CD14-positive monocyte (primary cell): ENCODE data around the gene TENT5C. TPM values are rescaled to one million over a fixed set of nuclear protein-coding genes. Genes with fewer than 3 reads are reported as not detected.
A peak's percentile ranks its signal among the peaks of the same experiment; 100 is the strongest.

Source experiments
- DNase-seq, 3 donors: peaks; one replicate each; pipeline ENCODE4 v3.0.0-alpha.2; 2011 to 2022
- H2AFZ ChIP-seq: 2 replicates; pipeline ENCODE4 v1.6.0; 2012; ENCODE audit warnings: mild to moderate bottlenecking, low read depth, low read length, inconsistent platforms; ENCODE audit not compliant: insufficient read depth, poor library complexity, severe bottlenecking
- H3K27ac ChIP-seq, 2 donors: 1 replicate in 1 of 2; 2 replicates in 1 of 2; pipeline ENCODE4 v1.5.1; 2012 to 2013; ENCODE audit warnings: low read length in 2 of 2, control low read depth in 1 of 2, inconsistent platforms in 1 of 2, low read depth in 1 of 2, mild to moderate bottlenecking in 1 of 2
- H3K27me3 ChIP-seq, 2 donors: one replicate each; pipeline versions ENCODE4 v1.6.0 to v1.6.1; 2011 to 2013; ENCODE audit warnings: low read length in 2 of 2; ENCODE audit not compliant: control insufficient read depth in 2 of 2, insufficient read depth in 2 of 2
- H3K36me3 ChIP-seq, 2 donors: replicated peaks in 1 of 2; 1 replicate in 1 of 2; 2 replicates in 1 of 2; pipeline versions ENCODE4 v1.5.1 to v1.6.1; 2012 to 2013; ENCODE audit warnings: low read length in 2 of 2, control low read depth in 1 of 2, inconsistent platforms in 1 of 2, mild to moderate bottlenecking in 1 of 2; ENCODE audit not compliant: insufficient read depth in 2 of 2, control insufficient read depth in 1 of 2
- H3K4me1 ChIP-seq, 2 donors: 1 replicate in 1 of 2; 2 replicates in 1 of 2; pipeline versions ENCODE4 v1.5.1 to v1.6.1; 2012 to 2013; ENCODE audit warnings: low read length in 2 of 2, control low read depth in 1 of 2, inconsistent platforms in 1 of 2, mild to moderate bottlenecking in 1 of 2, moderate library complexity in 1 of 2; ENCODE audit not compliant: insufficient read depth in 2 of 2, control insufficient read depth in 1 of 2
- H3K4me2 ChIP-seq: replicated peaks from 2 replicates; pipeline ENCODE3; 2012; ENCODE audit warnings: low read length, moderate library complexity, mild to moderate bottlenecking; ENCODE audit not compliant: poor library complexity, severe bottlenecking; ENCODE audit errors: extremely low read depth
- H3K4me3 ChIP-seq, 3 experiments: fragments of 200-600 bp in 1 of 3; sonication (generic) in 1 of 3; replicated peaks in 1 of 3; 1 replicate in 2 of 3; 2 replicates in 1 of 3; pipeline ENCODE4 v1.5.1; 2011 to 2013; ENCODE audit warnings: low read length in 3 of 3, mild to moderate bottlenecking in 3 of 3, control low read depth in 2 of 3, low read depth in 2 of 3, inconsistent platforms in 1 of 3, moderate library complexity in 1 of 3
- H3K79me2 ChIP-seq: 2 replicates; pipeline ENCODE4 v1.6.0; 2012; ENCODE audit warnings: mild to moderate bottlenecking, control low read depth, inconsistent platforms, low read length, moderate library complexity; ENCODE audit not compliant: insufficient read depth
- H3K9ac ChIP-seq: 2 replicates; pipeline ENCODE4 v1.6.0; 2017; ENCODE audit warnings: low read length, mild to moderate bottlenecking; ENCODE audit not compliant: insufficient read depth, poor library complexity, severe bottlenecking
- H3K9me3 ChIP-seq, 2 donors: replicated peaks in 1 of 2; 1 replicate in 1 of 2; 2 replicates in 1 of 2; pipeline versions ENCODE4 v1.5.1 to v1.6.1; 2012 to 2013; ENCODE audit warnings: low read length in 2 of 2, control low read depth in 1 of 2; ENCODE audit not compliant: control insufficient read depth in 1 of 2, insufficient read depth in 1 of 2
- H4K20me1 ChIP-seq: 2 replicates; pipeline ENCODE4 v1.6.0; 2012; ENCODE audit warnings: mild to moderate bottlenecking, low read length, control low read depth, moderate library complexity; ENCODE audit not compliant: insufficient read depth
- H3K27ac Mint-ChIP-seq, 7 donors: one replicate each; pipeline ENCODE4 v1.8.0; 2020; ENCODE audit warnings: mild to moderate bottlenecking in 7 of 7, mixed read lengths in 7 of 7, moderate library complexity in 6 of 7, inconsistent platforms in 2 of 7
- H3K27me3 Mint-ChIP-seq, 3 donors: one replicate each; pipeline ENCODE4 v1.8.0; 2021 to 2022; ENCODE audit warnings: low read depth in 3 of 3, mild to moderate bottlenecking in 3 of 3, mixed read lengths in 3 of 3, moderate library complexity in 3 of 3, inconsistent platforms in 1 of 3
- H3K36me3 Mint-ChIP-seq, 2 donors: one replicate each; pipeline ENCODE4 v1.8.0; 2020; ENCODE audit warnings: mixed read lengths in 2 of 2, inconsistent platforms in 1 of 2, mild to moderate bottlenecking in 1 of 2
- H3K4me1 Mint-ChIP-seq: one replicate; pipeline ENCODE4 v1.8.0; 2020; ENCODE audit warnings: mild to moderate bottlenecking, mixed read lengths
- H3K4me3 Mint-ChIP-seq, 2 donors: one replicate each; pipeline ENCODE4 v1.8.0; 2020; ENCODE audit warnings: mild to moderate bottlenecking in 2 of 2, mixed read lengths in 2 of 2, moderate library complexity in 1 of 2
- H3K9me3 Mint-ChIP-seq, 7 donors: one replicate each; pipeline ENCODE4 v1.8.0; 2020 to 2022; ENCODE audit warnings: mixed read lengths in 7 of 7, mild to moderate bottlenecking in 6 of 7, moderate library complexity in 6 of 7, inconsistent platforms in 2 of 7
- CTCF ChIP-seq: fragments of 200-600 bp; IDR thresholded peaks from one replicate; pipeline ENCODE4 v1.8.0; 2022; ENCODE audit warnings: antibody characterized with exemption, mild to moderate bottlenecking
- WGBS: methylation state at CpG from one replicate; pipeline ENCODE4 v1.1.5; 2013; ENCODE audit warnings: missing lambda C conversion rate; ENCODE audit not compliant: insufficient coverage; 5-methylcytosine and 5-hydroxymethylcytosine counted together
- intact Hi-C, 2 donors: fragments of 100-400 bp; cut with micrococcal nuclease; formaldehyde crosslinking; loops; one replicate each; pipeline versions ENCODE4 v1.15.0 to v1.15.1; 2023
- polyA plus RNA-seq, 3 donors: library from polyadenylated mRNA; depleted of rRNA in 1 of 3; unstranded in 2 of 3; stranded (reverse) in 1 of 3; fragments of 300-500 nt in 2 of 3; fragments of >200 nt in 1 of 3; fragmentation: Illumina TruSeq in 2 of 3; gene quantifications; 1 replicate in 2 of 3; 2 replicates in 1 of 3; pipeline ENCODE4 v1.2.3, GENCODE V29; 2012 to 2021

Gene TENT5C
- polyA plus RNA-seq, 3 donors: 0.17 to 0.69 (median 0.27) TPM

GRCh38 chr1:117578466-117578865, 27.4 kb upstream of the TENT5C start:
- no peak overlapping the region for H3K4me2 ChIP-seq
- Mint-ChIP-seq H3K4me1 (no peaks in the 10 kb centered on the region), H3K27me3 (peaks cover 0 to 2% (median 1%) of the 10 kb centered on the region in 3 donors), H3K36me3 (no peaks in the 10 kb centered on the region), H3K9me3 (no peaks in the 10 kb centered on the region), H3K27ac (no peak overlapping the region), H3K4me3 (no peak overlapping the region)
- 83% methylated on average over 1 of the region's 4 CpGs for WGBS
- DNase-seq: no peak
- no peaks in the 10 kb centered on the region for H3K9me3 ChIP-seq
- no peak overlapping the region for H3K4me3 ChIP-seq
- H3K79me2 ChIP-seq: no peaks in the 10 kb centered on the region
- no peak overlapping the region for H2AFZ ChIP-seq
- no peaks in the 10 kb centered on the region for H4K20me1 ChIP-seq
- intact Hi-C loops: no loop called here
- no peaks in the 10 kb centered on the region for H3K27me3 ChIP-seq
- no peaks in the 10 kb centered on the region for H3K36me3 ChIP-seq
- H3K27ac ChIP-seq: no peak overlapping the region
- no peak overlapping the region for H3K9ac ChIP-seq
- H3K4me1 ChIP-seq: no peaks in the 10 kb centered on the region
- no peak for TF ChIP-seq CTCF

GRCh38 chr1:117579221-117579906, 26.5 kb upstream of the TENT5C start:
- Histone ChIP-seq H3K36me3 (no peaks in the 10 kb centered on the region), H3K4me3 (no peak overlapping the region), H3K4me1 (no peaks in the 10 kb centered on the region), H3K4me2 (no peak overlapping the region), H4K20me1 (no peaks in the 10 kb centered on the region), H3K79me2 (no peaks in the 10 kb centered on the region), H3K27ac (no peak overlapping the region), H3K9me3 (no peaks in the 10 kb centered on the region), H3K9ac (no peak overlapping the region), H2AFZ (no peak overlapping the region), H3K27me3 (no peaks in the 10 kb centered on the region)
- Mint-ChIP-seq H3K4me3 (no peak overlapping the region), H3K27me3 (peaks cover 0 to 1% (median 0%) of the 10 kb centered on the region in 3 donors), H3K4me1 (no peaks in the 10 kb centered on the region), H3K36me3 (no peaks in the 10 kb centered on the region), H3K27ac (peak overlapping the region in 1 of 7 donors; percentile 54), H3K9me3 (no peaks in the 10 kb centered on the region)
- TF ChIP-seq CTCF: no peak
- 85% methylated on average over 10 of the region's 10 CpGs for WGBS
- intact Hi-C loops: no loop called here
- DNase-seq: no peak
